ENCODE data around the gene NPAS3.

DNA sequence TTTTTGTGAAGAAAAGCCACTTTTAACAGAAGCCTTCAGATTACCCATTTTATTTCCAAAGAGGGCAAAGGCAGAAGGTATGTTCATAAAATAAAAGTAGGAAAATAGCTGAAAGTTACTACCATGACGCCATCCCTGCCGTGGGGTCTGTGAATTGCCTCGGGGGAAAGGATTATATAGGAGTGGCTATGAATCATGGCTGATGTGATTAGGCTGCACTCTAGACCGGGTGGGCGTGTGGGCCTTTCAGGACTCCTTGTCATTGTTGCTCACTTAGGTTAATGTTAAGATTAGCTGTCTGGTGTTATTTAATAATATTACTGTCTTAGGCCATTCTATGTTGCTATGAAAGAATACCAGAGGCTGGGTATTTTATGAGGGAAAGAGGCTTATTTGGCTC lies 816.7 kb downstream of the NPAS3 start:
- TF ChIP-seq POLR2A (IDR thresholded peaks at IDR 0.05) (no peak), POLR2AphosphoS5 (IDR thresholded peaks at IDR 0.05) (no peak)
- TF ChIP-seq, protein P1, sequence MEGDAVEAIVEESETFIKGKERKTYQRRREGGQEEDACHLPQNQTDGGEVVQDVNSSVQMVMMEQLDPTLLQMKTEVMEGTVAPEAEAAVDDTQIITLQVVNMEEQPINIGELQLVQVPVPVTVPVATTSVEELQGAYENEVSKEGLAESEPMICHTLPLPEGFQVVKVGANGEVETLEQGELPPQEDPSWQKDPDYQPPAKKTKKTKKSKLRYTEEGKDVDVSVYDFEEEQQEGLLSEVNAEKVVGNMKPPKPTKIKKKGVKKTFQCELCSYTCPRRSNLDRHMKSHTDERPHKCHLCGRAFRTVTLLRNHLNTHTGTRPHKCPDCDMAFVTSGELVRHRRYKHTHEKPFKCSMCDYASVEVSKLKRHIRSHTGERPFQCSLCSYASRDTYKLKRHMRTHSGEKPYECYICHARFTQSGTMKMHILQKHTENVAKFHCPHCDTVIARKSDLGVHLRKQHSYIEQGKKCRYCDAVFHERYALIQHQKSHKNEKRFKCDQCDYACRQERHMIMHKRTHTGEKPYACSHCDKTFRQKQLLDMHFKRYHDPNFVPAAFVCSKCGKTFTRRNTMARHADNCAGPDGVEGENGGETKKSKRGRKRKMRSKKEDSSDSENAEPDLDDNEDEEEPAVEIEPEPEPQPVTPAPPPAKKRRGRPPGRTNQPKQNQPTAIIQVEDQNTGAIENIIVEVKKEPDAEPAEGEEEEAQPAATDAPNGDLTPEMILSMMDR (IDR thresholded peaks at IDR 0.05): no peak

All from sigmoid colon (tissue), 4 donors.